HepG2 (cell line): ENCODE data around the gene PRDX2. TPM values are rescaled to one million over a fixed set of nuclear protein-coding genes. Genes with fewer than 3 reads are reported as not detected.

Source experiments
- ATAC-seq: fragments of 200-7000 bp; cut with Tn5 transposase; 3 replicates; pipeline ENCODE4 v1.9.1; 2020; ENCODE audit warnings: mild to moderate bottlenecking, moderate library complexity
- BruUV-seq: library from RNA; stranded (reverse); fragments of 400-500 nt; replicated peaks from 2 replicates; lab custom pipeline; 2021; lab: Mats Ljungman, UMichigan
- CTCF ChIA-PET: fragments of 300-600 bp; formaldehyde crosslinking; extraction: SDS; loops from one replicate; lab custom pipeline; 2021; ENCODE audit warnings: low total read pairs, inconsistent platforms, low intra/inter-chr PET ratio; lab: Yijun Ruan, JAX
- POLR2A ChIA-PET: fragments of 350-600 bp; sonication (Branson Sonifier 250); formaldehyde crosslinking; loops from one replicate; lab custom pipeline; 2020; ENCODE audit warnings: antibody characterized with exemption, inconsistent platforms; lab: Yijun Ruan, JAX
- DNase-seq: peaks from one replicate; pipeline ENCODE4 v3.0.0-alpha.2; 2015; ENCODE audit warnings: low spot score
- FAIRE-seq: peaks from 3 replicates; lab custom pipeline; 2011; peaks lifted over from hg19 to GRCh38; lab: Jason Lieb, UNC
- H2AFZ ChIP-seq: one replicate; pipeline ENCODE4 v1.6.1; 2011; ENCODE audit warnings: low read length, inconsistent platforms
- H3K27ac ChIP-seq: fragments of 300-600 bp; 3 replicates; pipeline ENCODE4 v1.8.0; 2011; ENCODE audit warnings: mixed run types, mild to moderate bottlenecking, mixed read lengths, low read length, inconsistent platforms; ENCODE audit not compliant: insufficient read depth; ENCODE audit errors: extremely low read length
- H3K27me3 ChIP-seq, 2 experiments: fragments of 200-600 bp in 1 of 2; 2 replicates in 1 of 2; 3 replicates in 1 of 2; pipeline versions ENCODE4 v1.6.0 to v1.8.0; 2011; ENCODE audit warnings: low read length in 2 of 2, mild to moderate bottlenecking in 2 of 2, moderate library complexity in 2 of 2, inconsistent platforms in 1 of 2; ENCODE audit not compliant: insufficient read depth in 2 of 2, control insufficient read depth in 1 of 2
- H3K36me3 ChIP-seq, 2 experiments: fragments of 200-600 bp in 1 of 2; replicated peaks in 1 of 2; 2 replicates in 1 of 2; 3 replicates in 1 of 2; pipeline versions ENCODE4 v1.5.1 to v1.8.0; 2011; ENCODE audit warnings: low read length in 2 of 2, inconsistent platforms in 1 of 2; ENCODE audit not compliant: insufficient read depth in 2 of 2, control insufficient read depth in 1 of 2
- H3K4me1 ChIP-seq: 2 replicates; pipeline ENCODE4 v1.5.1; 2012; ENCODE audit warnings: low read length, inconsistent platforms; ENCODE audit not compliant: insufficient read depth
- H3K4me2 ChIP-seq: 2 replicates; pipeline ENCODE4 v1.6.0; 2011; ENCODE audit warnings: low read depth, low read length, inconsistent platforms
- H3K4me3 ChIP-seq, 3 experiments: fragments of 200-600 bp in 1 of 3; sonication (generic), shearing (Covaris generic) in 1 of 3; replicated peaks in 1 of 3; 2 replicates each; pipeline ENCODE4 v1.5.1; 2011 to 2016; ENCODE audit warnings: low read length in 3 of 3, inconsistent platforms in 2 of 3, low read depth in 2 of 3, mild to moderate bottlenecking in 2 of 3, control low read depth in 1 of 3, mixed read lengths in 1 of 3; ENCODE audit not compliant: insufficient read depth in 1 of 3
- H3K79me2 ChIP-seq: one replicate; pipeline ENCODE4 v1.6.1; 2011; ENCODE audit warnings: low read length, inconsistent platforms; ENCODE audit not compliant: insufficient read depth
- H3K9ac ChIP-seq: 2 replicates; pipeline ENCODE4 v1.6.0; 2011; ENCODE audit warnings: mild to moderate bottlenecking, low read depth, low read length, inconsistent platforms; ENCODE audit not compliant: insufficient read depth
- H3K9me3 ChIP-seq: 2 replicates; pipeline ENCODE4 v1.5.1; 2012; ENCODE audit warnings: mild to moderate bottlenecking, low read length
- H4K20me1 ChIP-seq: 2 replicates; pipeline ENCODE4 v1.6.0; 2011; ENCODE audit warnings: inconsistent platforms, mild to moderate bottlenecking, low read length, moderate library complexity; ENCODE audit not compliant: insufficient read depth
- NFE2L1 ChIP-seq: sonication (generic); formaldehyde crosslinking; IDR thresholded peaks from 2 replicates; pipeline ENCODE4 v1.4.0; 2020; ENCODE audit warnings: missing genetic modification reagents, mild to moderate bottlenecking, borderline replicate concordance
- SRF ChIP-seq: IDR thresholded peaks from 2 replicates; pipeline ENCODE4 v1.6.1; 2011; ENCODE audit warnings: mild to moderate bottlenecking, low read depth, low read length, moderate library complexity
- ZFP37 ChIP-seq: sonication (generic); formaldehyde crosslinking; IDR thresholded peaks from 2 replicates; pipeline ENCODE4 v1.4.0; 2020; ENCODE audit warnings: missing genetic modification reagents, borderline replicate concordance
- ZMYM4 ChIP-seq: sonication (generic); formaldehyde crosslinking; IDR thresholded peaks from 2 replicates; pipeline ENCODE4 v1.8.1; 2023; ENCODE audit warnings: mild to moderate bottlenecking, missing genetic modification reagents
- ZNF292 ChIP-seq: sonication (generic); formaldehyde crosslinking; IDR thresholded peaks from 2 replicates; pipeline ENCODE4 v1.8.1; 2022; ENCODE audit warnings: mild to moderate bottlenecking, low read depth, missing genetic modification reagents, borderline replicate concordance
- WGBS: methylation state at CpG from one replicate; pipeline ENCODE4 v1.1.6; 2017; ENCODE audit warnings: low lambda C conversion rate; 5-methylcytosine and 5-hydroxymethylcytosine counted together
- in situ Hi-C: cut with HindIII; loops from 2 replicates; pipeline ENCODE4 v1.10.0; 2017; ENCODE audit warnings: low pct_unique_long_range_greater_than_20kb; ENCODE audit not compliant: extremely low pct_ligation_motif_present
- intact Hi-C: fragments of 100-400 bp; cut with micrococcal nuclease; formaldehyde crosslinking; loops from one replicate; pipeline ENCODE4 v1.10.0; 2022; ENCODE audit not compliant: unreplicated experiment
- polyA plus RNA-seq, 8 experiments: library from polyadenylated mRNA; depleted of rRNA in 3 of 8; stranded (reverse) in 7 of 8; unstranded in 1 of 8; fragments of >200 nt; fragmentation: Illumina TruSeq in 4 of 8; extraction: Trizol in 4 of 8; gene quantifications; 2 replicates each; pipeline versions ENCODE4 v1.2.1 to v1.2.3, GENCODE V29; 2011 to 2016; ENCODE audit warnings: low read depth in 4 of 8, missing spikeins in 1 of 8, mixed read lengths in 1 of 8; ENCODE audit not compliant: insufficient read depth in 1 of 8
- total RNA-seq, 5 experiments: library from RNA; depleted of rRNA; stranded (reverse); fragments of >200 nt; fragmentation: Illumina TruSeq; extraction: Trizol; gene quantifications; 2 replicates each; pipeline ENCODE4 v1.2.3, GENCODE V29; 2016; ENCODE audit warnings: low read depth in 1 of 5
- TF ChIP-seq, protein P1 (sequence below): sonication (generic); formaldehyde crosslinking; IDR thresholded peaks from 2 replicates; pipeline ENCODE4 v1.9.0; 2021; ENCODE audit warnings: mild to moderate bottlenecking, missing genetic modification reagents

Gene PRDX2
- total and polyA plus RNA-seq, 2 of the 13 experiments (the other 11 are each of a cell fraction or from before 2014, with no cell fraction given): 218 to 381 TPM

GRCh38 chr19:12784871-12785430 is 16.6 kb downstream of the PRDX2 start:
- ChIA-PET POLR2A (no interaction called here), CTCF (no interaction called here)
- Histone ChIP-seq H3K27me3 (no peaks in the 10 kb centered on the region; a peak in 3 of 5 replicates), H3K36me3 (no peaks in the 10 kb centered on the region), H3K9me3 (no peaks in the 10 kb centered on the region), H3K4me1 (peaks cover 80% of the 10 kb centered on the region), H4K20me1 (no peaks in the 10 kb centered on the region), H3K4me2 (no peak overlapping the region), H3K4me3 (no peak overlapping the region), H3K27ac (no peak overlapping the region), H2AFZ (no peak overlapping the region), H3K9ac (no peak overlapping the region; the same call in 1 of the 2 replicates), H3K79me2 (no peaks in the 10 kb centered on the region)
- in situ Hi-C loops (no loop called here), intact Hi-C loops (no loop called here)
- FAIRE-seq: no peak
- DNase-seq: no peak
- TF ChIP-seq ZMYM4 (CRISPR knock-in tag): no peak
- no peak for TF ChIP-seq SRF
- TF ChIP-seq NFE2L1 (CRISPR knock-in tag): no peak
- no peak for TF ChIP-seq ZNF292
- no peak for TF ChIP-seq ZFP37 (CRISPR knock-in tag)
- TF ChIP-seq, protein P1, sequence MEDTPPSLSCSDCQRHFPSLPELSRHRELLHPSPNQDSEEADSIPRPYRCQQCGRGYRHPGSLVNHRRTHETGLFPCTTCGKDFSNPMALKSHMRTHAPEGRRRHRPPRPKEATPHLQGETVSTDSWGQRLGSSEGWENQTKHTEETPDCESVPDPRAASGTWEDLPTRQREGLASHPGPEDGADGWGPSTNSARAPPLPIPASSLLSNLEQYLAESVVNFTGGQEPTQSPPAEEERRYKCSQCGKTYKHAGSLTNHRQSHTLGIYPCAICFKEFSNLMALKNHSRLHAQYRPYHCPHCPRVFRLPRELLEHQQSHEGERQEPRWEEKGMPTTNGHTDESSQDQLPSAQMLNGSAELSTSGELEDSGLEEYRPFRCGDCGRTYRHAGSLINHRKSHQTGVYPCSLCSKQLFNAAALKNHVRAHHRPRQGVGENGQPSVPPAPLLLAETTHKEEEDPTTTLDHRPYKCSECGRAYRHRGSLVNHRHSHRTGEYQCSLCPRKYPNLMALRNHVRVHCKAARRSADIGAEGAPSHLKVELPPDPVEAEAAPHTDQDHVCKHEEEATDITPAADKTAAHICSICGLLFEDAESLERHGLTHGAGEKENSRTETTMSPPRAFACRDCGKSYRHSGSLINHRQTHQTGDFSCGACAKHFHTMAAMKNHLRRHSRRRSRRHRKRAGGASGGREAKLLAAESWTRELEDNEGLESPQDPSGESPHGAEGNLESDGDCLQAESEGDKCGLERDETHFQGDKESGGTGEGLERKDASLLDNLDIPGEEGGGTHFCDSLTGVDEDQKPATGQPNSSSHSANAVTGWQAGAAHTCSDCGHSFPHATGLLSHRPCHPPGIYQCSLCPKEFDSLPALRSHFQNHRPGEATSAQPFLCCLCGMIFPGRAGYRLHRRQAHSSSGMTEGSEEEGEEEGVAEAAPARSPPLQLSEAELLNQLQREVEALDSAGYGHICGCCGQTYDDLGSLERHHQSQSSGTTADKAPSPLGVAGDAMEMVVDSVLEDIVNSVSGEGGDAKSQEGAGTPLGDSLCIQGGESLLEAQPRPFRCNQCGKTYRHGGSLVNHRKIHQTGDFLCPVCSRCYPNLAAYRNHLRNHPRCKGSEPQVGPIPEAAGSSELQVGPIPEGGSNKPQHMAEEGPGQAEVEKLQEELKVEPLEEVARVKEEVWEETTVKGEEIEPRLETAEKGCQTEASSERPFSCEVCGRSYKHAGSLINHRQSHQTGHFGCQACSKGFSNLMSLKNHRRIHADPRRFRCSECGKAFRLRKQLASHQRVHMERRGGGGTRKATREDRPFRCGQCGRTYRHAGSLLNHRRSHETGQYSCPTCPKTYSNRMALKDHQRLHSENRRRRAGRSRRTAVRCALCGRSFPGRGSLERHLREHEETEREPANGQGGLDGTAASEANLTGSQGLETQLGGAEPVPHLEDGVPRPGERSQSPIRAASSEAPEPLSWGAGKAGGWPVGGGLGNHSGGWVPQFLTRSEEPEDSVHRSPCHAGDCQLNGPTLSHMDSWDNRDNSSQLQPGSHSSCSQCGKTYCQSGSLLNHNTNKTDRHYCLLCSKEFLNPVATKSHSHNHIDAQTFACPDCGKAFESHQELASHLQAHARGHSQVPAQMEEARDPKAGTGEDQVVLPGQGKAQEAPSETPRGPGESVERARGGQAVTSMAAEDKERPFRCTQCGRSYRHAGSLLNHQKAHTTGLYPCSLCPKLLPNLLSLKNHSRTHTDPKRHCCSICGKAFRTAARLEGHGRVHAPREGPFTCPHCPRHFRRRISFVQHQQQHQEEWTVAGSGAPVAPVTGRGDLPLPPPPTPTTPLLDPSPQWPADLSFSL (CRISPR knock-in tag): peak; percentile 59; the same call in 1 of the 2 replicates
- ATAC-seq: no peak
- BruUV-seq: no TSS peak
- 13% methylated on average over 5 of the region's 5 CpGs for WGBS
